ENCODE data around the gene CPLX3. TPM values are rescaled to one million over a fixed set of nuclear protein-coding genes. Genes with fewer than 3 reads are reported as not detected.
"Not testable (repeated sequence)": the region's sequence is repeated elsewhere in the genome, so short reads cannot be mapped to it uniquely, and the experiment has no call there.

The CPLX3 gene
- polyA plus RNA-seq, 1 donor from 2014 or later: not detected

DNA sequence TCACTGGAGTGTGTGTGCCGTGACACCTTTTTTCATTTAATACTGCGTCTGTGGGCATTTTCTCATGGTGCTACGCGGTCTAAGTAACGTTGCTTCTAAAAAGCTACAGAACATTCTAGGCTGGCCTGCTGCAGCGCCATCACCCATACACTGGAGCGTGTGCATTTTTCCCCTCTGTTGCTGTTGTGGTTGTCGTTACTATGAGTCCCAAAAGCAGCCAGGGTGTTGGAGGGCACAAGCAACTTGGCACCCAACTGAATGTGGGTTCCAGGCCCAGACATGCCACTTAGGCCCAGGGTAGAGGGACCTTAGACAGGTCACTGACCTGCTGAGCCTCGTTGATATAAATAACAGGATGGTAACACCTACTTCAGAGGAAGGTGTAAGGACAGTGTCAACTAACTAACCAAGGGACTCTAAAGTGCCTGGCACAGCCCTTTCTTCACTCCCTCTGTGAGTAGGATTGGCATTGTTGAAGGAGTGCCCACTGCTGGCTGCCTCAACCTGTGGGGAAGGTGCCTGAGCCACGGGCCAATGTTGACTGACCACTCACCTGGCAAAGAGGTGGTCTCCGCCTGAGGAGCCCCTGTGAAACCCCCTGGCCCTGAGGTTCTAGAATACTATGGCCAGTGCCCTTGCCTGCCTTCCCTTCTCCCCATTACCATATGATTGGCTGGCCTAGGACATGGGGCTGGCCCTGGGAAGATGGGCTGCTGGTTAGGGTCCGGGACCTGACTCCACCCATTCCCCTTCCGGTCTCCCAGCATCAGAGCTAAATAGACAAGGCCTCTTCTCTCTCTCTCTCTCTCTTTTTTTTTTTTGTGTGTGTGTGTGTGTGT is 41.0 kb upstream of the CPLX3 start:
- Mint-ChIP-seq H3K36me3 (peaks cover 5% of the 10 kb centered on the region), H3K4me1 (peaks cover 27 to 50% (median 49%) of the 10 kb centered on the region in 3 donors), H3K9me3 (no peaks in the 10 kb centered on the region), H3K4me3 (peak overlapping the region; percentile 94 to 98 (median 96)), H3K27ac (peak overlapping the region; percentile 72 to 100 (median 99)), H3K27me3 (no peaks in the 10 kb centered on the region)

DNA sequence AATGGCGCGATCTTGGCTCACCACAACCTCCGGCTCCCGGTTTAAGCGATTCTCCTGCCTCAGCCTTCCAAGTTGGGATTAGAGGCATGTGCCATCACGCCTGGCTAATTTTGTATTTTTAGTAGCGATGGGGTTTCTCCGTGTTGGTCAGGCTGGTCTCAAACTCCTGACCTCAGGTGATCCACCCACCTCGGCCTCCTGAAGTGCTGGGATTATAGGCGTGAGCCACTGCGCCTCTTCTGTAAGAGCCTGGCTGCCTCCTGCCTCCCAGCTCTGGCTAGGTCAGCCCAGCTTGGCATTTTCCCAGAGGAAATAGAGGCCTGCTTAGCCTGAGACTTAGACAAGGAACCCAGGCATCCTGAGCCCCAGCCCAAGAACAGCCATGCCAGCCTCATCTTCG is 40.3 kb upstream of the CPLX3 start:
- H3K36me3 Mint-ChIP-seq, H3K27me3 Mint-ChIP-seq: not testable (repeated sequence)

DNA sequence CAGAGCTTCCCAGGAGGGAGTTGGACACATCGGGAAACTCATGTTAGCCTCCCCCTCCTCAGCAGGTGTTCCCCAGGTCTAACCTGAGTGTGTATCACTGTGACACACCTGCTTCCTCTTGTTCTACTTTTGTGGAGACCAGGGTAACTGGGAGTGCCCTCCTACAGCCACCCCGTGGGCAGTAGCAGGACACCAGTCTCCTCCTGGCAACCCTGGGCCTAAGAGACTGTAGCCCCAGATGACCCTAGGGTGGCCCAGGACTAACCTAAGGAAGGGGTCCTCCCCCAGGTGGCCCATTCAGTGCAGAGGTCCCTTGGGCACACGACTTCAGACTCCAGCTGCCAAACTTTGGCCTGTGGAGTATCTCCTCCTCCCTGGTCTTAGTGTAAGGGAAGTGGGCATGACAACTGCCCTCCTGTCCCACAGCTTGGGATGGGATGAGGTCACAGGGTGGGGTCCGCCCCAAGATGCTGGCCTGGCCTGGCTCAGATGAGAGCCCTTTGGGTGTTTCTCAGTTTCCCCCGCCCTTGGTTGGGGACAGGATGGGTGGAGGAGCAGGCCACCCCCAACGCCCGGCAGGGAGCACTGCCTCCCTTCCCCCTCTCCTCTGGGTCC is 39.8 kb upstream of the CPLX3 start:
- Mint-ChIP-seq H3K4me1 (peaks cover 29 to 48% (median 47%) of the 10 kb centered on the region in 3 donors), H3K36me3 (peaks cover 9% of the 10 kb centered on the region), H3K9me3 (no peaks in the 10 kb centered on the region), H3K27ac (peak overlapping the region; percentile 94 to 100 (median 99)), H3K27me3 (peaks cover 3% of the 10 kb centered on the region), H3K4me3 (peak overlapping the region; percentile 94 to 98 (median 96))

More for the DNA sequence above, 40.3 kb upstream of the CPLX3 start:
- Mint-ChIP-seq H3K27ac (peak overlapping the region; percentile 72 to 100 (median 99)), H3K4me1 (peaks cover 25 to 47% (median 45%) of the 10 kb centered on the region in 3 donors), H3K4me3 (peak overlapping the region; percentile 94 to 98 (median 96))
- H3K9me3 Mint-ChIP-seq: not testable (repeated sequence)

DNA sequence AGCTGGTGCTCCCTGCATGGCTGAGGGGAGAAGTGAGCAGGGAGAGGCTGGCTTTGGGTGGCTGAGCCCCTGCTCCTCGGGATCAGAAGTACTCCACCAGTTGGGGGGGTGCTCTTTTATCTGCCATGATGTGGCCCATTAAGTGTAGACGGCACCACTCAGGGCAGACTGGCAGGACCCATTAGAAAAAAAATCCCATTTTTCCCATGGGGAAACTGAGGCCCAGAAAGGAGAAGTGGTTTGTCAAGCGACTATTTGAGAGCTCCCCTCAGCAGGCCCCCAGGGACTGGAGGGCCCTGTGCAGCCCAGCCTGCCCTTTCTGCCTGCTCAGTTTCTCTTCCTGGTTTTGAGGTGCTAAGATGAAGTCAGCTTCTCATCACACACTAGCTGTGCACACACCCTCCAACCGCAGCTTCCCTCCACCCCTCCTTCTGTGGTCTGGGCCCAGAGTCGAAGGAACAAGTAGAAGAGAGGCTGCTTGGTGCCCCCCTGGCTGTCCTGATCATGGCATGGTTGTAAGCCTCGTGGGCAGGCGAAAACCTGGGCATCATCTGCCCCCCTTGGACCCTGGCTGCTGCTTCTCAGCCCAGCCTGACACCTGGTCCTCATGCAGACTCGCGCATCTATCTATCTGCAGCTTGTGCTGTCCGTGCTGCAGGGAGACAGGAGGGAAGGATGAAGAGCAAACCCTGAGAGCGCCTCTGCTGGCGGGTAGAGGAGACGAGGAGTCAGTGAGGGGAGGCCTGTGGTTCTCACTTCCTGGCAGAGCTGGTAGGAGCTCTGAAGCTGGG is 39.0 kb upstream of the CPLX3 start:
- peaks cover 14% of the 10 kb centered on the region for H3K36me3 Mint-ChIP-seq
- peaks cover 35 to 55% (median 55%) of the 10 kb centered on the region in 3 donors for H3K4me1 Mint-ChIP-seq
- peak overlapping the region; percentile 94 to 100 (median 99) for H3K27ac Mint-ChIP-seq
- H3K4me3 Mint-ChIP-seq: peak overlapping the region; percentile 94 to 98 (median 96)
- no peaks in the 10 kb centered on the region for H3K9me3 Mint-ChIP-seq
- H3K27me3 Mint-ChIP-seq: peaks cover 3% of the 10 kb centered on the region

DNA sequence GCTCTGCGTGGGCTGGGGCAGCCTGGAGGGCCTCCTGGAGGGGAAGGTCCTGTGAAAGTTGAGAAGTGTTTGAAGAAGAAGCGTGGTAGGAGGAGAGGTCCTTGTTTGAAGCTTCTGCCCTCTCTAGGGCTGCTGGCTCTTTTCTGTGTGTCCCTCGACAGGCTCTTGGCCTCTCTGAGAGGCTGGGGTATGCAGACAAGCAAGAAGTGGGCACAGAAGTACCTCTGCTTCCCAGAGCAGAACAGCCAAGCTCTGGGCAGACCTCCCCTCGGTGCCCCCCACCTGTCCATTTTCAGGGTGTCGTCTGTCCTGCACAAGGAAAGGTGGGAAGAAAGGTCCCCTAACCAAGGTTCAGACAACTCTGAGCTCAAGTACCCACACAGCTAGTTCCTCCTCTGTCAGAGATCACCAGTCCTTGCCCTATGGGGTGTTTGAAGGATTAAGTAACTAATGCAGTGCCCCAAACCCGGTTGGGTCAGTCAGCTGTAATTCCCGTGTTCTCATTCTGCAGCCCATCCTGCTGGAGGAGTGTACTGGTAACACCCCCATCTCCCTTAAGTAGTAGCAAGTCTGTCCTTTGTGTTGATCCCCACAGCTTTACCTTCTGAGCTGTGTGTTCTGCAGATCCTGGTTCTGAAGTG is 38.3 kb upstream of the CPLX3 start:
- Mint-ChIP-seq H3K27me3 (peaks cover 3% of the 10 kb centered on the region), H3K27ac (peak overlapping the region; percentile 94 to 100 (median 99)), H3K4me1 (peaks cover 39 to 62% (median 61%) of the 10 kb centered on the region in 3 donors), H3K36me3 (peaks cover 14% of the 10 kb centered on the region), H3K4me3 (peak overlapping the region; percentile 94 to 98 (median 96)), H3K9me3 (no peaks in the 10 kb centered on the region)

DNA sequence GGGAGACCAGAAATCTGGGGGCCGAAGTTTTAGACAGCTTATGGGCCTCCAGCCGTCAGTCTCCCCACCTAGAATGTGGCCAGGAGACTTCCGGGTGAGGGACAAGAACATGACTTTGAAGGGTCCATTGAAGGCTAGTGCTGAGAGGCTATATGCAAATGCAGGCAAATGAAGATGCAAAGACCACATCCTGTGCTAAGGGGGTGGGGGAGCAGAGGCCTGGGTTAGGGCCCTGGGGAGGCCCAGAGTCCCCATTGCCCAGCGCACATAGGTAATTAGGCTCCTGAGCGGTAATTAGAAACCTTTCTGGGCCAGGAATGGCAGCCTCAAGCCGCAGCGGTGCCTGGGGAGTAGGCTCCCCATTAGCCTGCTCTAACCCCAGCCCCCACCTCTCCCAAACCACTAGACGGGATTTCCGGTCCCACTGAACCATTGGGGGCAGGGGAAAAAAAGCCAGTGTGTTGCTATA is 37.7 kb upstream of the CPLX3 start:
- Mint-ChIP-seq H3K27ac (peak overlapping the region; percentile 94 to 100 (median 99)), H3K9me3 (no peaks in the 10 kb centered on the region), H3K4me1 (peaks cover 43 to 65% (median 61%) of the 10 kb centered on the region in 3 donors), H3K4me3 (peak overlapping the region; percentile 94 to 98 (median 96)), H3K27me3 (peaks cover 3% of the 10 kb centered on the region), H3K36me3 (peaks cover 14% of the 10 kb centered on the region)

DNA sequence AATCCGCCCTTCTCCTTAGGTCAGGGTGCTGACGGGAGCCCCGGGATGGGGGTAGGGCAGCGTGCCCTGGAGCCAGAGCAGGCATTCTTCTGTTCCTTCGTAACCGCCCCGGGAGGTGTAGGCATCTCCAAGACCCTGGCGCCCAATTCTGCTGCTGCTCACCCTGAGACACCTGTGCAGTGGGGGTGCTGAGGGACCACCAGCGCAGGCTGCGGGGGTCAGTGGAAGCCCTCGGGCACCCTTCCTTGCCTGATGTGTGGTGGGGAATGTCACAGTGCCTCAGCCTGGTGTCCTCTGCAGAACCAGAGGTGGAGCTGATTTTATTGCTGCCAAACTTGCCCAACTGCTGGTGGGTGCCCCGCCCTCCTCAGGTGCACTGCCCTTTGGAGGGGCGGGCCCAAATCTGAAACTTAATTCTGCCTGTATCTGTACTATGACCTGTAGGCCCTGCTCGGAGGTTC is 37.2 kb upstream of the CPLX3 start:
- H3K27ac Mint-ChIP-seq: peak overlapping the region; percentile 94 to 100 (median 99)
- H3K4me1 Mint-ChIP-seq: peaks cover 44 to 65% (median 61%) of the 10 kb centered on the region in 3 donors
- H3K27me3 Mint-ChIP-seq: peaks cover 3% of the 10 kb centered on the region
- peak overlapping the region; percentile 94 to 98 (median 96) for H3K4me3 Mint-ChIP-seq
- H3K36me3 Mint-ChIP-seq: peaks cover 14% of the 10 kb centered on the region
- H3K9me3 Mint-ChIP-seq: no peaks in the 10 kb centered on the region

DNA sequence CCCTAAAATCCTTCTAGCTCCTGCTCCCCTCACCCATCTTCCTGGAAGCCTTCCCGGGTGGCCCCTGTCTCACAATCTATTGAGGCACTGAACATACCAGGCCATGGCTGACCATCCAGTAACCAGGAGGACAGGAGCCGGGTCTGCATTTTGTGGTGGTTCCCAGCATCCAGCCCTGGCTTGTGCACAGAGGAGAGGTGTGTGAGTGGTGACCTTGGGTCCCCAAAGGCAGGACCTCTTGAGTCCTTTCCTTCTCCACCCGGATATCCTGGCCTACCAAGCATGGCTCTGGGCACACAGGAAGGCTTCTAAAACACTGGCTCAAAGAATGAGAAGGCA is 36.7 kb upstream of the CPLX3 start:
- peaks cover 14% of the 10 kb centered on the region for H3K36me3 Mint-ChIP-seq
- no peaks in the 10 kb centered on the region for H3K9me3 Mint-ChIP-seq
- H3K4me1 Mint-ChIP-seq: peaks cover 46 to 64% (median 62%) of the 10 kb centered on the region in 3 donors
- H3K27me3 Mint-ChIP-seq: peaks cover 3% of the 10 kb centered on the region
- H3K4me3 Mint-ChIP-seq: peak overlapping the region; percentile 94 to 98 (median 96)
- H3K27ac Mint-ChIP-seq: peak overlapping the region; percentile 94 to 100 (median 99)

DNA sequence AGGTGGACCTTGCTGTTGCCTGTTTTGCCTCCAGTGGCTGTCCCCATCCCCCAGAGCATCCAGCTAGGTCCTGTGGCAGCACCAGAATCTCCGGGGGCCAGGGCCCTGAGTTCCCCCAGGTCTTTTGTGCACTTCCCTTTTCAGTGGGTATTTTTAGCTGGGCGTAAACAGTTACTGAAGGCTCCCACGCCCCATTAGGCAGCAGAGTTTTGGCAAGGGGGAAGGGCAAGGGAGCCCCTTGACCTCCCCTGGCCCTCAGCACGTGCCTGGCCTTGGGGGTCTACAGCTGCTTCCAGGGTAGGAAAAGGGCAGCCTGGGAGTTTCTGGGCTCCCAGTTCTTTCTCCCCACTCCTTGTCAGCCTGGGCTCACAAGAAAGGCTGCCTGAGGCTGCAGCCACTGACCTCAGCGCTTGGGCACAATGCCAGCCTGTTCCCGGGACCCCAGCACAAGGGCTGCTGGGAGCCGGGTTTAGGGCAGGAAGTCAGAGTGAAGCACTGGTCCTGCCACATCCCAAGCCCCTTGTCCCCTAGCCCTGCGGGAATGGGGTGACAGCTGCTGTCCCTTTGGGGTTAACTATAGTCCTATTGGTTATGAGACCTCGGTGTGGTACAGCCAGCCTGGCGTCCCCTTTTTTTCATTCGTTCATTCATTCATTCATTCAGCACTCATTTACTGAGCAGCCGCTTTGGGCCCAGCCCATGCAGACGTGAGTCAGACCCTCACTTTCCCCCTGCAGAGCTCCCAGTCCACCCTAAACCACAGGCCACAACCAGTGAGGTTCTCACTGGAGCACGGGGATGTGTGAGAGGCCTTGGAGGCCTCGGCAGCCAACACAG is 36.1 kb upstream of the CPLX3 start:
- Mint-ChIP-seq H3K27ac (peak overlapping the region; percentile 94 to 100 (median 99)), H3K27me3 (peaks cover 3% of the 10 kb centered on the region), H3K9me3 (no peaks in the 10 kb centered on the region), H3K4me3 (peak overlapping the region; percentile 94 to 98 (median 96)), H3K4me1 (peaks cover 47 to 64% (median 61%) of the 10 kb centered on the region in 3 donors), H3K36me3 (peaks cover 14% of the 10 kb centered on the region)

DNA sequence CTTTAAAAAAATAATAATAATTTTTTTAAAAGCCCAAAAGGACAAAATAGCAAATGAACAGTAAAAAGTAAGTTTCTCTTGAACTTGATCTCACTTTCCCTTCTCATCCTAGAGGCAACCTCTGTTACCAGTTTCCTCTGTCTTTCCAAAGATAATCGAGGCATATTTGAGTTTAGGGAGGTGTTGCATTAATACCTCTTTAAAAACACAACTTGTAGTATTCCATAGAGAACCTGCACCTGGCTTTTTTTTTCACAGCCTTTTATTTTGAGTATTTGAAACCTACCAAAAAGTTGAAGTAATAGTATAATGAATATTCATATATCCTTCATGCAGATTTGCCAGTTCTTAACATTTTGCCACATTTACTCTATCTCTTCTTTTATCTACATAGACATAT is 35.4 kb upstream of the CPLX3 start:
- H3K4me3 Mint-ChIP-seq: peak overlapping the region; percentile 76 to 94 (median 90)
- peak overlapping the region; percentile 73 to 99 (median 94) for H3K27ac Mint-ChIP-seq
- peaks cover 3% of the 10 kb centered on the region for H3K27me3 Mint-ChIP-seq
- H3K36me3 Mint-ChIP-seq: peaks cover 15% of the 10 kb centered on the region
- H3K9me3 Mint-ChIP-seq: no peaks in the 10 kb centered on the region
- H3K4me1 Mint-ChIP-seq: peaks cover 52 to 65% (median 60%) of the 10 kb centered on the region in 3 donors

DNA sequence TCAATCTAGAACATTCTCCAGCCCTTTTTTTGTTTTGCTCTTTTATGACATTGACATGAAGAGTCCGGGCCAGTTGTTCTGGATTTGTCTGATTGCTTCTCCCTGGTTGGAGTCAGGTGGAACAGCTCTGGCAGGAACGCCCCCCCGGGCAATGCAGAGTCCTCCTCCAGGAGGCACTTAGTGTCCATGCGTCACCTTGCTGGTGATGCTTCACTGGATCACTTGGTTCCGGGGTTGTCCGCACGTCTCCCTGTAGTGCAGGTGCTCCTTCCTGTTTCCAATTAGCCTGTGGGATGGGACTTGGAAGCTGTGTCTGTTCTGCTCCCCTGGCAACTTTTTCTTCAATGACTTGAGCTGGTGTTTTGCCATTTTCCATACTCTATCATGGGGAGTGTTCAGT is 34.8 kb upstream of the CPLX3 start:
- peaks cover 57 to 71% (median 63%) of the 10 kb centered on the region in 3 donors for H3K4me1 Mint-ChIP-seq
- peaks cover 3% of the 10 kb centered on the region for H3K27me3 Mint-ChIP-seq
- H3K4me3 Mint-ChIP-seq: peak overlapping the region; percentile 76 to 94 (median 90)
- no peaks in the 10 kb centered on the region for H3K9me3 Mint-ChIP-seq
- peaks cover 18% of the 10 kb centered on the region for H3K36me3 Mint-ChIP-seq
- peak overlapping the region; percentile 93 to 99 (median 94) for H3K27ac Mint-ChIP-seq

DNA sequence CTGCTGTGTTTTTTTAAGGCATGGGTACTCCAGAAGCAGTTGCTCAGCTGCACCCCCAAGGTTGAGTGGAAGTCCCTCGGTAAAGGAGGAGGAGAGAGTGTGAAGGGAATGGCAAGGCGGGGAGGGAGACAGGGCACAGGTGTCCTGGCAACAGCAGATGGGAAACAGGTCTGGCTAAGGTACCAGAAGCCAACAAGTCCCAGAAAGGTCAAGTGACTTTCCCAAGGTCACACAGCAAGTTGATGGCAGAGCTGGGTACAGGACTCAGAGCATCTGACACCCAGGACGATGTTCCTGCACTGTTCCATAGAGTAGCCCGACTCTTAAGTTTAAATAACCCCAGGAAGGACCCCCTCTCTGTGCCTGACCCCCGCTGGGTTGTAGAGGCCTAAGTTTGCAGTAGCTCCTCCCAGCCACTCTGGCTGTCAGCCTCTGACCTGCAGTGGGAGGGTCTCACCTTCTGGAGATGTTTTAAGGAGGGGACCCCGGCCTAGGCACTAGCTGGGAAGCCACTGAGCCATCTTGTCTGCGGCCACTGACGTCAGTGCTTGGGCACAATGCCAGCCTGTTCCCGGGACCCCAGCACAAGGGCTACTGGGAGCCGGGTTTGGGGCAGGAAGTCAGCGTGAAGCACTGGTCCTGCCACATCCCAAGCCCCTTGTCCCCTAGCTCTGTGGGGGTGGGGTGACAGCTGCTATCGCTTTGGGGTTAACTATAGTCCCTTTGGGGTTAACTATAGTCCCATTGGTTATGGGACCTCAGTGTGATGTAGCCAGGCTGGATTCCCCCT is 34.0 kb upstream of the CPLX3 start:
- Mint-ChIP-seq H3K4me3 (peak overlapping the region; percentile 76 to 94 (median 90)), H3K27ac (peak overlapping the region; percentile 93 to 99 (median 94)), H3K36me3 (peaks cover 18% of the 10 kb centered on the region), H3K4me1 (peaks cover 57 to 68% (median 60%) of the 10 kb centered on the region in 3 donors), H3K9me3 (no peaks in the 10 kb centered on the region), H3K27me3 (peaks cover 3% of the 10 kb centered on the region)
